Measurements from ENCODE around the gene ALB.

The ALB gene

DNA sequence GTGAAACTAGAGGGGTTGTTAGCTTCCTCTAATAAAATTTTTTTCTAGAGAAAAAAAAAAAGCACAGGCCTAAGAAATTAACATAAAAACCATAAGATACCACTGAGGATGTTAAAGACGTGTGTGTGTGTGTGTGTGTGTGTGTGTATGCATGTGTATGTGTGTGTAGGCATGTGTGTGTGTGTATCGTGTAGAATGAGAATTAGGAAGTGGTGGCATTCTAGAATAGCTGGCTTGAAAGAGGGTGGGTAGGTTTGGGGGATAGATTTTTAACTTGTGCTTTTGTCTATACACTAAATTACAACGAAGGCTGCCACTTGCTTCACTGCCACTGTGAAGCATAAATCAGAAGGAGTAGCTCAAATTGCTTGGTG is 54.9 kb downstream of the ALB start:
- TF ChIP-seq, protein P1, sequence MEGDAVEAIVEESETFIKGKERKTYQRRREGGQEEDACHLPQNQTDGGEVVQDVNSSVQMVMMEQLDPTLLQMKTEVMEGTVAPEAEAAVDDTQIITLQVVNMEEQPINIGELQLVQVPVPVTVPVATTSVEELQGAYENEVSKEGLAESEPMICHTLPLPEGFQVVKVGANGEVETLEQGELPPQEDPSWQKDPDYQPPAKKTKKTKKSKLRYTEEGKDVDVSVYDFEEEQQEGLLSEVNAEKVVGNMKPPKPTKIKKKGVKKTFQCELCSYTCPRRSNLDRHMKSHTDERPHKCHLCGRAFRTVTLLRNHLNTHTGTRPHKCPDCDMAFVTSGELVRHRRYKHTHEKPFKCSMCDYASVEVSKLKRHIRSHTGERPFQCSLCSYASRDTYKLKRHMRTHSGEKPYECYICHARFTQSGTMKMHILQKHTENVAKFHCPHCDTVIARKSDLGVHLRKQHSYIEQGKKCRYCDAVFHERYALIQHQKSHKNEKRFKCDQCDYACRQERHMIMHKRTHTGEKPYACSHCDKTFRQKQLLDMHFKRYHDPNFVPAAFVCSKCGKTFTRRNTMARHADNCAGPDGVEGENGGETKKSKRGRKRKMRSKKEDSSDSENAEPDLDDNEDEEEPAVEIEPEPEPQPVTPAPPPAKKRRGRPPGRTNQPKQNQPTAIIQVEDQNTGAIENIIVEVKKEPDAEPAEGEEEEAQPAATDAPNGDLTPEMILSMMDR (IDR thresholded peaks at IDR 0.05; ENCODE audit: low read depth, low read length) = no peak
- DNase-seq (ENCODE audit: extremely low read depth, low read depth) = no peak

DNA sequence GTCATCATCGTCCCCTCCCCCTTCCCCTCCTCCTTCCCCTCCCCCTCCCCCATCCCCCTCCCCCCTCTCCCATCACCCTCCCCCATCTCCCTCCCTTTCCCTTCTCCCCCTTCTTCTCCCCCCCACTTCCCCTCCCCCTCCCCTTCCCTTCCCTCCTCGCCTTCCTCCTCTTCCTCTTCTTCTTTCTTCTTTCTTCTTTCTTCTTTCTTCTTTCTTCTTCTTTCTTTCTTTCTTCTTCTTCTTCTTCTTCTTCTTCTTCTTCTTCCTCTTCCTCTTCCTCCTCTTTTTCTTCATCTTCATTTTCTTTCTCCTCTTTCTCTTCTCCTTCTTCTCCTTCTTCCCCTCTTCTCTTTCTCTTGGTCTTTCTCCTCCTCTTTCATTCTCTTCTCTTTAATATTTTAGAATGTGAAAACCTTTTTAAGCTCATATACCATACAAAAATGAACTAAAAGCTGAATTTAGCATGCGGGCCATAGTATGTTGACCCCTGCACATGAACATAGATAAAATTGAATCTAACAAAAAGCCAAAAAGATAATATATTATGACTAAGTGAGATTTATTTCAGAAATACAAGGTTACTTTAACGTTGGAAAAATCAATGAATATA is 56.9 kb downstream of the ALB start:
- TF ChIP-seq, protein P1 (IDR thresholded peaks at IDR 0.05; ENCODE audit: low read depth, low read length) = no peak
- DNase-seq (ENCODE audit: extremely low read depth, low read depth) = no peak

DNA sequence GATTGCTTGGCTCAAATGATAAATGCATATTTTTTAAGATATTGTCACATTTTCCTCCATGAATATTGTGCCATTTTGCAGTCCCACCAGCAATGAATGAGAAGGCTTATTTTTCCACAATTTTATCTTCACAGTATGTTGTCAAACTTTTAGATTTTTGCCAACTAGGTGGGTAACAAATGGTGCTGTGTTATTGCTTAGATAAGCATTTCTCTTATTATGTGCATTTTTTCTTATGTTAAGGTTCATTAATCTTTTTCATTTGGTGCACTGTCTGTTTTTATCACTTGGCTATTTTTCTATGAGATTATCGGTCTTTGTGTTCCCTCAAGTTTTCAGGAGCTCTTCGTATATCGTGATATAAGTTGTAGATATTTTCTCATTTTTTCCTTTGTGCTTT is 64.1 kb downstream of the ALB start:
- TF ChIP-seq, protein P1 (IDR thresholded peaks at IDR 0.05; ENCODE audit: low read depth, low read length) = no peak
- DNase-seq (ENCODE audit: extremely low read depth, low read depth) = no peak

DNA sequence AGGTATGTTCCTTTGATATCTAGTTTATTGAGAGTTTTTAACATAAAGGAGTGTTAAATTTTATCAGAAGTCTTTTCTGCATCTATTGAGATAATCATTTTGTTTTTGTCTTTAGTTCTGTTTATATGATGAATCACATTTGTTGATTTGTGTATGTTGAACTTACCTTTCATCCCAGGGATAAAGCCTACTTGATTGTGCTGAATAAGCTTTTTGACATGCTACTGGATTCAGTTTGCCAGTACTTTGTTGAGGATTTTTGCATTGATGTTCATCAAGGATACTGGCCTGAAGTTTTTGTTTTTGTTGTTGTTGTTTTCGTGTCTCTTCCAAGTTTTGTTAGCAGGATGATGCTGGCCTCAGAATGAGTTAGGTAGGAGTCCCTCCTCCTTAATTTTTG is 66.6 kb downstream of the ALB start:
- TF ChIP-seq, protein P1 (IDR thresholded peaks at IDR 0.05; ENCODE audit: low read depth, low read length) = no peak

More for the DNA sequence above, 66.6 kb downstream of the ALB start:
- DNase-seq (ENCODE audit: extremely low read depth, low read depth) = no peak

Measured in AG09319 (cell line).